NB4 (cell line): ENCODE measurements around the gene ANKRD60.

ENCODE experiments used
- CTCF ChIP-seq: IDR thresholded peaks from one replicate; pipeline ENCODE4 v1.5.1; 2012; ENCODE audit warnings: low read depth, low read length
- MYC ChIP-seq: IDR thresholded peaks from 2 replicates; pipeline ENCODE4 v1.6.1; 2011; ENCODE audit warnings: low read depth, low read length
- POLR2A ChIP-seq: IDR thresholded peaks from 2 replicates; pipeline ENCODE4 v1.6.1; 2011; ENCODE audit warnings: mild to moderate bottlenecking; ENCODE audit not compliant: insufficient read length; ENCODE audit errors: extremely low read depth

GRCh38 chr20:58167759-58168158 lies 60.7 kb downstream of the ANKRD60 start:
- no peak for TF ChIP-seq MYC
- TF ChIP-seq CTCF, result no peak
- no peak for TF ChIP-seq POLR2A
